WTC11 (cell line): ENCODE results near the gene TMEM62. TPM values are rescaled to one million over a fixed set of nuclear protein-coding genes. Genes with fewer than 3 reads are reported as not detected.
A peak's percentile ranks its signal among the peaks of the same experiment; 100 is the strongest.

Source experiments
- ATAC-seq: fragments of 200-7000 bp; cut with Tn5 transposase; 2 replicates; pipeline ENCODE4 v1.10.0; 2021; ENCODE audit warnings: mild to moderate bottlenecking, moderate library complexity
- CTCF ChIA-PET: fragments of 300-600 bp; sonication (Branson Sonifier 250); formaldehyde crosslinking; loops from one replicate; lab custom pipeline; 2021; ENCODE audit warnings: antibody characterized with exemption; lab: Charles Lee
- POLR2A ChIA-PET: fragments of 350-600 bp; sonication (Branson Sonifier 250); formaldehyde crosslinking; loops from one replicate; lab custom pipeline; 2021; ENCODE audit warnings: antibody characterized with exemption; lab: Charles Lee
- DNase-seq: peaks from one replicate; pipeline ENCODE4 v3.0.0; 2021; ENCODE audit warnings: low spot score
- H3K27ac Mint-ChIP-seq: 2 replicates; pipeline ENCODE4 v1.8.0; 2021; ENCODE audit warnings: mixed read lengths
- H3K27me3 Mint-ChIP-seq: 2 replicates; pipeline ENCODE4 v1.8.0; 2021; ENCODE audit warnings: low read depth, mild to moderate bottlenecking, moderate library complexity, mixed read lengths
- H3K36me3 Mint-ChIP-seq: 2 replicates; pipeline ENCODE4 v1.8.0; 2021; ENCODE audit warnings: mixed read lengths
- H3K4me1 Mint-ChIP-seq: 2 replicates; pipeline ENCODE4 v1.8.0; 2022; ENCODE audit warnings: mixed read lengths
- H3K4me3 Mint-ChIP-seq: 2 replicates; pipeline ENCODE4 v1.8.0; 2021; ENCODE audit warnings: mild to moderate bottlenecking, moderate library complexity, mixed read lengths
- H3K9me3 Mint-ChIP-seq: 2 replicates; pipeline ENCODE4 v1.8.0; 2021; ENCODE audit warnings: mixed read lengths
- IRF2 ChIP-seq: sonication (generic); formaldehyde crosslinking; IDR thresholded peaks from 2 replicates; pipeline ENCODE4 v1.8.0; 2022; ENCODE audit warnings: low read depth, missing genetic modification reagents, borderline replicate concordance
- KAT7 ChIP-seq: sonication (generic); formaldehyde crosslinking; IDR thresholded peaks from 2 replicates; pipeline ENCODE4 v1.8.1; 2023; ENCODE audit warnings: missing genetic modification reagents, mild to moderate bottlenecking, borderline replicate concordance
- NR3C1 ChIP-seq: sonication (generic); formaldehyde crosslinking; conservative IDR thresholded peaks from 2 replicates; pipeline ENCODE4 v1.8.1; 2023; ENCODE audit warnings: low read depth, mild to moderate bottlenecking, missing genetic modification reagents
- RORB ChIP-seq: fragments of 250-450 bp; sonication (Bioruptor Pico); IDR thresholded peaks from 2 replicates; pipeline ENCODE4 v1.9.0; 2021; ENCODE audit warnings: mild to moderate bottlenecking
- TEAD4 ChIP-seq: sonication (generic); formaldehyde crosslinking; IDR thresholded peaks from 2 replicates; pipeline ENCODE4 v1.8.0; 2022; ENCODE audit warnings: mild to moderate bottlenecking, missing genetic modification reagents
- ZNF121 ChIP-seq: sonication (generic); formaldehyde crosslinking; IDR thresholded peaks from 2 replicates; pipeline ENCODE4 v1.8.0; 2023; ENCODE audit warnings: missing genetic modification reagents
- ZNF281 ChIP-seq: sonication (generic); formaldehyde crosslinking; IDR thresholded peaks from 2 replicates; pipeline ENCODE4 v1.8.0; 2023; ENCODE audit warnings: mild to moderate bottlenecking, missing genetic modification reagents
- total RNA-seq: library from RNA; stranded (reverse); gene quantifications from 3 replicates; pipeline ENCODE4 v1.2.3, GENCODE V29; 2021
- TF ChIP-seq, protein P1 (sequence below): fragments of 250-450 bp; sonication (Bioruptor Pico); IDR thresholded peaks from 2 replicates; pipeline ENCODE4 v1.9.0; 2021; ENCODE audit warnings: mild to moderate bottlenecking
- TF ChIP-seq, protein P2 (sequence below): sonication (generic); formaldehyde crosslinking; IDR thresholded peaks from 2 replicates; pipeline ENCODE4 v1.8.1; 2022; ENCODE audit warnings: mild to moderate bottlenecking, moderate library complexity, missing genetic modification reagents
- TF ChIP-seq, protein P3 (sequence below): sonication (generic); formaldehyde crosslinking; IDR thresholded peaks from 2 replicates; pipeline ENCODE4 v1.8.0; 2022; ENCODE audit warnings: mild to moderate bottlenecking, missing genetic modification reagents
- TF ChIP-seq, protein P4 (sequence below): fragments of 200-600 bp; IDR thresholded peaks from 2 replicates; pipeline ENCODE4 v1.8.0; 2022; ENCODE audit warnings: antibody characterized with exemption
- TF ChIP-seq, protein P5 (sequence below): sonication (generic); formaldehyde crosslinking; IDR thresholded peaks from 2 replicates; pipeline ENCODE4 v1.8.1; 2023; ENCODE audit warnings: mild to moderate bottlenecking, missing genetic modification reagents, borderline replicate concordance
- TF ChIP-seq, protein P6 (sequence below): fragments of 250-450 bp; sonication (Bioruptor Pico); IDR thresholded peaks from 2 replicates; pipeline ENCODE4 v1.8.0; 2021; ENCODE audit warnings: mild to moderate bottlenecking

The TMEM62 gene
- total RNA-seq, 1 experiment from 2014 or later, result 5.6 TPM

DNA sequence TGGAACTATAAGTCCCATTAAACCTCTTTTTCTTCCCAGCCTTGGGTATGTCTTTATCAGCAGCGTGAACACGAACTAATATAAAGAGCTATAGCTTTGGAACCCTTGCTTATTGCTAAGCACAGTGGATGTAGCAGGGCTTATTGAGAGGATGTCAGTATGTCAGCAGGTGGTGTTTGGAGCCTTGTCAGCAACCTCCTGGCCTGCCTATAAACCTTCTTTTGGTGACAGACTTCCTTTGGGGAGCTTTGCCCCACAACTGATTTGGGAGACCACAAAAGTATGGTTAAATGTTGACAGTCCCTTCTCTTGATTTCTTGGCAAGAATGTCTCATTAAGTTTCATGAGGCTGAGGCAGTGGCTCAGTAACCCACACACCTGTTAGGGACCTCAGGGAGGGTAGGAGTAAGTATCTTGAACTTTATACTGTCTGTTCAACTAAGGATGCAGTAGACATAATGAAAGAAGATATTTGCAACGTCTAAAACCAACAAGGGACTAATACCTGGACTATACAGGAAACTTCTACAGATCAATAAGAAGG is 66.6 kb downstream of the TMEM62 start:
- H3K27ac Mint-ChIP-seq, result no peak overlapping the region
- H3K36me3 Mint-ChIP-seq, result peaks cover 16% of the 10 kb centered on the region
- H3K4me3 Mint-ChIP-seq, result no peak overlapping the region
- H3K4me1 Mint-ChIP-seq, result no peaks in the 10 kb centered on the region; the same call in 1 of the 2 replicates
- TF ChIP-seq RORB (CRISPR knock-in tag), result no peak
- no peak for TF ChIP-seq ZNF281 (CRISPR knock-in tag)
- no peak for TF ChIP-seq TEAD4 (CRISPR knock-in tag)
- TF ChIP-seq, protein P1, sequence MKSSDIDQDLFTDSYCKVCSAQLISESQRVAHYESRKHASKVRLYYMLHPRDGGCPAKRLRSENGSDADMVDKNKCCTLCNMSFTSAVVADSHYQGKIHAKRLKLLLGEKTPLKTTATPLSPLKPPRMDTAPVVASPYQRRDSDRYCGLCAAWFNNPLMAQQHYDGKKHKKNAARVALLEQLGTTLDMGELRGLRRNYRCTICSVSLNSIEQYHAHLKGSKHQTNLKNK (CRISPR knock-in tag), result no peak
- TF ChIP-seq, protein P2, sequence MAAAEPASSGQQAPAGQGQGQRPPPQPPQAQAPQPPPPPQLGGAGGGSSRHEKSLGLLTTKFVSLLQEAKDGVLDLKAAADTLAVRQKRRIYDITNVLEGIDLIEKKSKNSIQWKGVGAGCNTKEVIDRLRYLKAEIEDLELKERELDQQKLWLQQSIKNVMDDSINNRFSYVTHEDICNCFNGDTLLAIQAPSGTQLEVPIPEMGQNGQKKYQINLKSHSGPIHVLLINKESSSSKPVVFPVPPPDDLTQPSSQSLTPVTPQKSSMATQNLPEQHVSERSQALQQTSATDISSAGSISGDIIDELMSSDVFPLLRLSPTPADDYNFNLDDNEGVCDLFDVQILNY (CRISPR knock-in tag), result no peak
- TF ChIP-seq ZNF121 (CRISPR knock-in tag), result no peak
- H3K9me3 Mint-ChIP-seq, result peaks cover 26% of the 10 kb centered on the region
- DNase-seq (no peak), ATAC-seq (no peak)
- ChIA-PET POLR2A (interaction anchor here (0.6 kb wide), 1 partner anchor 104 kb away, joined by 6 read pairs; no protein-coding TSS in a partner anchor), CTCF (interaction anchor here (1.6 kb wide), 1 partner anchor 10 kb away, joined by 3 read pairs; no protein-coding TSS in a partner anchor)
- peaks cover 7% of the 10 kb centered on the region for H3K27me3 Mint-ChIP-seq

DNA sequence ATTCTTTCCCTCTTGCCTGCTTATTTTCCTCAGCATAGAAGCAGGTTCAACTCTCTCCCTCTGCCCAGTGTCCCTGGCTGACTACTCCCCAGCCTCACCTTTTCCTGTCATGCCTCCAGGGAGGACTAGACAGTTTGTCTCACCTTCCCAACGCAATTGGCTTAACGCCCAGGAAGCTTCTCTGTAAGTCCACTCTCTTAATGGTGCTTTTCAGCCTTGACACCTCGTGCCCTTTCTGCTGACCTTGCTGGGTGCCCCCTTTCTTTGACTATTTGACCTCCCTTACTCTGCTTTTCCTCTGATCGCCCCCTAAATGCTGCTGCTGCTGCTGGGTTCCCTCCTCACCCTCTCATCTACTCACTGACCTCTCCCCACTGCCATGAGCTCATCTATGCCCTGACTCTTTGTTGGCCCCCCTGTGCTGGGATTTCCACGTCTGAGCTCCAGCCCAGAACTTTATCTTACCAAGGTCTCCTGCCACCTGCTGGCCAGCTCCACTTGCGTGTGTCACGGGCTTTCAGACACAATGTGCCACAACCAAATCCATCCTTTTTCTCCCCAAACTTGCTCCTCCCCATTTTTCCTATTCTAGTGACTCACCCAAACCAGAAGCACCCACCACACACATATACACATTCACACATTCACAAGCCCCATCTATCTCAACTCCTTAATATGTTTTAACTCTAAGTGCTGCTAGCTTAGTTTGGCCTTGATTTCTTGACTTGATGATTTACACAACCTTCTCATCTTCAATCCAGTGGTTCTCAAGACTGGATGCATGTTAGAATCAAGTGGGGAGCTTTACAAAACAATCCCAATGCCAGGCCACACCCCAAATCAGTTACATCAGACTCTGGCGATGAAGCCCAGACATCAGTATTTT is 70.9 kb downstream of the TMEM62 start:
- H3K4me1 Mint-ChIP-seq, result peaks cover 5% of the 10 kb centered on the region
- TF ChIP-seq, protein P3, sequence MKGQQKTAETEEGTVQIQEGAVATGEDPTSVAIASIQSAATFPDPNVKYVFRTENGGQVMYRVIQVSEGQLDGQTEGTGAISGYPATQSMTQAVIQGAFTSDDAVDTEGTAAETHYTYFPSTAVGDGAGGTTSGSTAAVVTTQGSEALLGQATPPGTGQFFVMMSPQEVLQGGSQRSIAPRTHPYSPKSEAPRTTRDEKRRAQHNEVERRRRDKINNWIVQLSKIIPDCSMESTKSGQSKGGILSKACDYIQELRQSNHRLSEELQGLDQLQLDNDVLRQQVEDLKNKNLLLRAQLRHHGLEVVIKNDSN (CRISPR knock-in tag), result no peak
- TF ChIP-seq, protein P4, sequence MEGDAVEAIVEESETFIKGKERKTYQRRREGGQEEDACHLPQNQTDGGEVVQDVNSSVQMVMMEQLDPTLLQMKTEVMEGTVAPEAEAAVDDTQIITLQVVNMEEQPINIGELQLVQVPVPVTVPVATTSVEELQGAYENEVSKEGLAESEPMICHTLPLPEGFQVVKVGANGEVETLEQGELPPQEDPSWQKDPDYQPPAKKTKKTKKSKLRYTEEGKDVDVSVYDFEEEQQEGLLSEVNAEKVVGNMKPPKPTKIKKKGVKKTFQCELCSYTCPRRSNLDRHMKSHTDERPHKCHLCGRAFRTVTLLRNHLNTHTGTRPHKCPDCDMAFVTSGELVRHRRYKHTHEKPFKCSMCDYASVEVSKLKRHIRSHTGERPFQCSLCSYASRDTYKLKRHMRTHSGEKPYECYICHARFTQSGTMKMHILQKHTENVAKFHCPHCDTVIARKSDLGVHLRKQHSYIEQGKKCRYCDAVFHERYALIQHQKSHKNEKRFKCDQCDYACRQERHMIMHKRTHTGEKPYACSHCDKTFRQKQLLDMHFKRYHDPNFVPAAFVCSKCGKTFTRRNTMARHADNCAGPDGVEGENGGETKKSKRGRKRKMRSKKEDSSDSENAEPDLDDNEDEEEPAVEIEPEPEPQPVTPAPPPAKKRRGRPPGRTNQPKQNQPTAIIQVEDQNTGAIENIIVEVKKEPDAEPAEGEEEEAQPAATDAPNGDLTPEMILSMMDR, result peak; percentile 47; the same call in 1 of the 2 replicates
- TF ChIP-seq, all 79 proteins: peak for 1
- POLR2A ChIA-PET, result no interaction called here
- Mint-ChIP-seq H3K27ac (no peak overlapping the region), H3K9me3 (peaks cover 10% of the 10 kb centered on the region), H3K27me3 (no peaks in the 10 kb centered on the region; the same call in 1 of the 2 replicates), H3K4me3 (no peak overlapping the region), H3K36me3 (no peaks in the 10 kb centered on the region; the same call in 1 of the 2 replicates)
- ATAC-seq, result peak; percentile 64
- peak; percentile 67 for DNase-seq
- CTCF ChIA-PET, result interaction anchor here (0.6 to 3.9 kb wide), 40 partner anchors 9 to 585 kb away, joined by 3 to 37 read pairs (median 4); partner anchors contain the start of genes CCNDBP1, CDAN1, LCMT2 and TGM5

- ChIA-PET CTCF (interaction anchor here (0.8 to 6.4 kb wide), 3 partner anchors 13 to 115 kb away, joined by 3 to 84 read pairs (median 4); no protein-coding TSS in a partner anchor), POLR2A (no interaction called here)
- H3K27ac Mint-ChIP-seq, result no peak overlapping the region
- no peaks in the 10 kb centered on the region for H3K36me3 Mint-ChIP-seq
- no peaks in the 10 kb centered on the region for H3K9me3 Mint-ChIP-seq
- ATAC-seq, result no peak
- no peak overlapping the region for H3K4me3 Mint-ChIP-seq
- H3K27me3 Mint-ChIP-seq, result no peaks in the 10 kb centered on the region; the same call in 1 of the 2 replicates
- H3K4me1 Mint-ChIP-seq, result peaks cover 5% of the 10 kb centered on the region
- no peak for DNase-seq
- TF ChIP-seq, protein P5, sequence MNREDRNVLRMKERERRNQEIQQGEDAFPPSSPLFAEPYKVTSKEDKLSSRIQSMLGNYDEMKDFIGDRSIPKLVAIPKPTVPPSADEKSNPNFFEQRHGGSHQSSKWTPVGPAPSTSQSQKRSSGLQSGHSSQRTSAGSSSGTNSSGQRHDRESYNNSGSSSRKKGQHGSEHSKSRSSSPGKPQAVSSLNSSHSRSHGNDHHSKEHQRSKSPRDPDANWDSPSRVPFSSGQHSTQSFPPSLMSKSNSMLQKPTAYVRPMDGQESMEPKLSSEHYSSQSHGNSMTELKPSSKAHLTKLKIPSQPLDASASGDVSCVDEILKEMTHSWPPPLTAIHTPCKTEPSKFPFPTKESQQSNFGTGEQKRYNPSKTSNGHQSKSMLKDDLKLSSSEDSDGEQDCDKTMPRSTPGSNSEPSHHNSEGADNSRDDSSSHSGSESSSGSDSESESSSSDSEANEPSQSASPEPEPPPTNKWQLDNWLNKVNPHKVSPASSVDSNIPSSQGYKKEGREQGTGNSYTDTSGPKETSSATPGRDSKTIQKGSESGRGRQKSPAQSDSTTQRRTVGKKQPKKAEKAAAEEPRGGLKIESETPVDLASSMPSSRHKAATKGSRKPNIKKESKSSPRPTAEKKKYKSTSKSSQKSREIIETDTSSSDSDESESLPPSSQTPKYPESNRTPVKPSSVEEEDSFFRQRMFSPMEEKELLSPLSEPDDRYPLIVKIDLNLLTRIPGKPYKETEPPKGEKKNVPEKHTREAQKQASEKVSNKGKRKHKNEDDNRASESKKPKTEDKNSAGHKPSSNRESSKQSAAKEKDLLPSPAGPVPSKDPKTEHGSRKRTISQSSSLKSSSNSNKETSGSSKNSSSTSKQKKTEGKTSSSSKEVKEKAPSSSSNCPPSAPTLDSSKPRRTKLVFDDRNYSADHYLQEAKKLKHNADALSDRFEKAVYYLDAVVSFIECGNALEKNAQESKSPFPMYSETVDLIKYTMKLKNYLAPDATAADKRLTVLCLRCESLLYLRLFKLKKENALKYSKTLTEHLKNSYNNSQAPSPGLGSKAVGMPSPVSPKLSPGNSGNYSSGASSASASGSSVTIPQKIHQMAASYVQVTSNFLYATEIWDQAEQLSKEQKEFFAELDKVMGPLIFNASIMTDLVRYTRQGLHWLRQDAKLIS, result no peak
- TF ChIP-seq IRF2 (CRISPR knock-in tag) (no peak), NR3C1 (no peak), KAT7 (CRISPR knock-in tag) (no peak)
- TF ChIP-seq, protein P6, sequence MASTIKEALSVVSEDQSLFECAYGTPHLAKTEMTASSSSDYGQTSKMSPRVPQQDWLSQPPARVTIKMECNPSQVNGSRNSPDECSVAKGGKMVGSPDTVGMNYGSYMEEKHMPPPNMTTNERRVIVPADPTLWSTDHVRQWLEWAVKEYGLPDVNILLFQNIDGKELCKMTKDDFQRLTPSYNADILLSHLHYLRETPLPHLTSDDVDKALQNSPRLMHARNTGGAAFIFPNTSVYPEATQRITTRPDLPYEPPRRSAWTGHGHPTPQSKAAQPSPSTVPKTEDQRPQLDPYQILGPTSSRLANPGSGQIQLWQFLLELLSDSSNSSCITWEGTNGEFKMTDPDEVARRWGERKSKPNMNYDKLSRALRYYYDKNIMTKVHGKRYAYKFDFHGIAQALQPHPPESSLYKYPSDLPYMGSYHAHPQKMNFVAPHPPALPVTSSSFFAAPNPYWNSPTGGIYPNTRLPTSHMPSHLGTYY, result no peak
- TF ChIP-seq, protein P4, result no peak
These were observed 72.7 kb downstream of the TMEM62 start for GRCh38 chr15:43206054-43206453.
